KOPT-K1 (cell line): ENCODE measurements around the gene NOL4L.

Experiments used
- H3K27ac ChIP-seq: fragments of 200-600 bp; sonication (generic); 2 replicates; pipeline ENCODE4 v1.5.1; 2016; ENCODE audit warnings: antibody characterized with exemption, mild to moderate bottlenecking, low read depth, low read length; ENCODE audit not compliant: poor library complexity, severe bottlenecking
- H3K36me3 ChIP-seq: fragments of 200-600 bp; sonication (generic); 2 replicates; pipeline ENCODE4 v1.5.1; 2017; ENCODE audit warnings: antibody characterized with exemption, mild to moderate bottlenecking, low read length, moderate library complexity; ENCODE audit not compliant: insufficient read depth
- H3K9me3 ChIP-seq: fragments of 200-600 bp; sonication (generic); 2 replicates; pipeline ENCODE4 v1.5.1; 2017; ENCODE audit warnings: antibody characterized with exemption, low read length, mild to moderate bottlenecking; ENCODE audit not compliant: insufficient read depth, poor library complexity, severe bottlenecking

NOL4L gene

GRCh38 chr20:32455171-32455900, 129.8 kb downstream of the NOL4L start:
- H3K36me3 ChIP-seq: peaks cover 90% of the 10 kb centered on the region
- no peak overlapping the region for H3K27ac ChIP-seq
- no peaks in the 10 kb centered on the region for H3K9me3 ChIP-seq

DNA sequence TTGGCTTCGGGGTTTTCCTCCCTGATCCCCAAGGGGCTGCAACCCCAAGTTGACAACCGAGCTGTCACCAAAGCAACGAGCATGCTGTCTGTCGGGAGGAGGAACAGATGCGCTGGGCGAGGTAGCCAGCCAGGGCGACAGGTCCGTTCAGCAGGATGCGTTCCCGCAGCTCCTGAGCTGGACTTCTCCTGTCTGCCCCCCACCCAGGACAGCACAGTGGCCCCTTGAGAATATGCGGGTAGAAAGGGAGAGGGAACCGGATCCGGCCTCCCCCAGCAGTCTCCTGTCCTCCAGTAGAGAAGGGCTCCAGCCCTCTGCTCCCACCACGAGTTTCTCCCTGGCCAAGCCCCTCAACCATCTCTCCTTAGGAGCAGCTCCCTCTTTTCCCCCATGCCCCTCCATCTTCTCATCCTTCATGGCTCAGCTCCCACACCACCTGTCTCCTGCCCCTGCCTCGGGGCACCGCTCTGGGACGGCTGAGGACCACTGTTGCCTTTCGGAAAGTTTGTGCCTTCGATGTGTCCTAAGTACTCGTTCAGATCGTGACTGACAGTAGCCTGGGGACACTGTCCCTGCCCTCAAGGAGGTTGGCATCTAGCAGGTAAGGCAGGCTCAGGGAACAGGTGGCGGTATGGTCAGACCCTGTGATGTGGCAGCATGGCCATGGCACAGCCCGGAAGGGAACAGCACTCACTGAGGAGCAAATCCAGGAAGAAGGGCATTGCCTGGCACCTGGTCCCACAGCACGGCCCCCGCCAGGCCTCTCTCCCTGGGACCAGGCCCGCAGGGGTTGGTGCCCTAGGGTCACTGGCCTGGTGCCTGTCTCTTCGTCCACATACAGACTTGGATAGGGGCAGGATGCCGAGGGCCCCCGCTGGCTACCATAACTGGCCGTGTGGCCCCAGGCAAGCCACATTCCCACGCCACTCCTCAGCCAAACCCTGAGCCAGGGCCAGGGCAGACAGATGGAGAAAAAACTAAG, 130.7 kb downstream of the NOL4L start:
- Histone ChIP-seq H3K27ac (no peak overlapping the region), H3K9me3 (no peaks in the 10 kb centered on the region), H3K36me3 (peaks cover 90% of the 10 kb centered on the region)

- H3K9me3 ChIP-seq: no peaks in the 10 kb centered on the region
- H3K36me3 ChIP-seq: peaks cover 91% of the 10 kb centered on the region
- H3K27ac ChIP-seq: peak overlapping the region; percentile 60
Measured at GRCh38 chr20:32453467-32454163, 131.5 kb downstream of the NOL4L start.

DNA sequence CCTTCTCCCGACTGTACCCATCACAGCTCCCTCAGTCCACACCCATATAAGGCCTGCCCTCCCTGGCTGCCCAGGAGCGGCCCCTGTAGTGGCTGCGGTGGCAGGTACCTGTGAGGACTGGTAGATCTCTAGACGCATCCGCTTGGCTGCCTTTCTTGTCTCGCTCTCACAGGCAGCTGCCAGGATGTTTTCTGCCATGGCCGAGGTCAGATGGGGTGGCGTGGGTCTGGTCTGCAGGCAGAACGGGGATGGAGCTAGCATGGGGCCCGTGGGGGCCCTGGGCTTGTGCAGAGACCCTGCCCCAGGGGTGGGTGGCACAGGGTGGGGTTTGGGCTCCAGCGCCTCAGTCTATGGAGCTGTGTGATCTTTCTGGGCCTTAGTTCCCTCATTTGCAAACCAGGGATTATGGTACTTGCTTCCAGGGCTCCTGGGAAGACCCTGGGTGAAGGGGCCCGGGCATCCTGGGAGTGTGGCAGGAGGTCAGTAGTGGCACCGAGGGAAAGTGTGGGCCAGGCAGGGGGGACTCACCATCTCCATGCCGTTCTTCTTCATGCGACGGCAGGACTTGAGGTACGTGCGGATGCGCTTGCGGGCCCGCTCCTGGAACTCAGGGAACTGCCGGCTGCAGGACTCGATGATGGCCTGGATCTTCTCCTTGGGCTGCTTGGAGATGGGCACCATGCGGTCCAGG, 132.2 kb downstream of the NOL4L start:
- Histone ChIP-seq H3K27ac (peak overlapping the region; percentile 60), H3K9me3 (no peaks in the 10 kb centered on the region), H3K36me3 (peaks cover 91% of the 10 kb centered on the region)

- no peaks in the 10 kb centered on the region for H3K9me3 ChIP-seq
- H3K27ac ChIP-seq: peak overlapping the region; percentile 60
- peaks cover 99% of the 10 kb centered on the region for H3K36me3 ChIP-seq
Measured at GRCh38 chr20:32451682-32452461, 133.3 kb downstream of the NOL4L start.

GRCh38 chr20:32451340-32451681, 133.8 kb downstream of the NOL4L start:
- peak overlapping the region; percentile 60 for H3K27ac ChIP-seq
- no peaks in the 10 kb centered on the region for H3K9me3 ChIP-seq
- peaks cover 99% of the 10 kb centered on the region for H3K36me3 ChIP-seq

DNA sequence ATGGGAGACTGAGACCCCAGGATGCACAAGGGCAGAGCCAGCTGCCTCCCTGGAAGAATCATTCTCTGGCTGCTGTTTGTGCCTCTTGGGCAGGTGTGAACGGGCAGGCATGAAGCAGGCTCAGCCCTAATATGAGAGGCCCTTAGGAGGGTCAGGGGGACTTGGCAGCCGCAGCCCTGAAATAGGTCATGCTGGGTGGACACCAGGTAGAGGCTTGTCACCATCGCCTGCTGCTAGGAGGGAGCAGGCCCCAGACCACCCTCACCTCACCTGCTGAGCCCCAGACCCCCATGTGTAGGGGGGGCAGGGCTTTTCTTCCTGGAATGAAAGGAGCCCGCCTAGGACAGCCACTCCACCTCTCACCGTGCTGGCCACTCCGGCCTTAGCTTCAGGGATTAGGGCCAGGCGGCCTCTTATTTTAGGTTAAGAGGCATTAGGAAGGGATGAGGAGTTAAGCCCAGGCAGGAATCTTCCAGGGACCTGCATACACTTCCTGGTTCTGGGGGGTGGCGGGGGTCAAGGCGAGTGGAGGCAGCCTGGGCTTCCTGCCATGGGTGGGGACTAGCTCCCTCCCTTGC, 134.6 kb downstream of the NOL4L start:
- Histone ChIP-seq H3K36me3 (peaks cover 100% of the 10 kb centered on the region), H3K27ac (peak overlapping the region; percentile 3), H3K9me3 (no peaks in the 10 kb centered on the region)

- Histone ChIP-seq H3K9me3 (no peaks in the 10 kb centered on the region), H3K36me3 (peaks cover 100% of the 10 kb centered on the region), H3K27ac (peak overlapping the region; percentile 3)
Measured at GRCh38 chr20:32449890-32450401, 135.2 kb downstream of the NOL4L start.

- H3K27ac ChIP-seq: no peak overlapping the region
- H3K36me3 ChIP-seq: peaks cover 100% of the 10 kb centered on the region
- H3K9me3 ChIP-seq: no peaks in the 10 kb centered on the region
Measured at GRCh38 chr20:32449057-32449889, 135.9 kb downstream of the NOL4L start.

DNA sequence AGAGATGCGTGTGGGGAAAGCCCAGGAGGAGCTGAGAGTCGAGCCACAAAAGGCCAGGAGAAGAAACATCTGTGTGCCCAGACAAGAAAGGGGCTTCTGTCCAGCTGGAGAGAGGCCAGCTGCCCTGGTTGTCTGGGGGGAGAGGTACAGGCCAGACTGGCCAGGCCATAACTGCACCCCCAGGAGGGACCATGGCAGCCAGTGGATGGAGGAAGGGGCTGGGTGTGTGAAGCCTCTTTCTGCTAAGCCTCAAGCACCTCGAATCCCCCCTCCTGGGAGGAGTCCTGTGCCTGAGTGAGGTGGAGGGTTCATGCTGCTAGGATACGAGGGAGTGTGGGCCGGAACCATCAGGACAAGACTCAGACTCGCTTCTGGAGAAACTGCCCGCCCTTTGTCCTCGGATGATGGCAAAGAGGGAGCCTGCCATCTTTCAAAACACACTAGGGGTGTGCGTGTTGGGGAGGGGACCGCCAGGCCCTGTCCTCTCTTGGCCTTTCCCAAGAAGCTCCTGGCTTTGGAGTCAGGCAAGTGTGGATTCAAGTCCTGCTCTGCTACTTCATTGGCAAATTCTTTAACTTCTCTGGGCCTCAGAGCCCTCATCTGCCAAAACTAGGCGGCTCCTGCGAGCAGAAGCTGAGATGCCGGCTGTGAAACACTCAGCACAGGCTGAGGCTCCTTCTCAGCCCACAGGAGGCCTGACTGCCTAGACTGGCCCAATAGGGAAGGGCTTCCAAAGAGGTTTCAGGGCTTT, 136.7 kb downstream of the NOL4L start:
- no peak overlapping the region for H3K27ac ChIP-seq
- H3K36me3 ChIP-seq: peaks cover 100% of the 10 kb centered on the region
- H3K9me3 ChIP-seq: no peaks in the 10 kb centered on the region

- Histone ChIP-seq H3K36me3 (peaks cover 100% of the 10 kb centered on the region), H3K9me3 (no peaks in the 10 kb centered on the region), H3K27ac (no peak overlapping the region)
Measured at GRCh38 chr20:32447136-32448027, 137.8 kb downstream of the NOL4L start.
